ENCODE measurements around the gene MAGEA4.

DNA sequence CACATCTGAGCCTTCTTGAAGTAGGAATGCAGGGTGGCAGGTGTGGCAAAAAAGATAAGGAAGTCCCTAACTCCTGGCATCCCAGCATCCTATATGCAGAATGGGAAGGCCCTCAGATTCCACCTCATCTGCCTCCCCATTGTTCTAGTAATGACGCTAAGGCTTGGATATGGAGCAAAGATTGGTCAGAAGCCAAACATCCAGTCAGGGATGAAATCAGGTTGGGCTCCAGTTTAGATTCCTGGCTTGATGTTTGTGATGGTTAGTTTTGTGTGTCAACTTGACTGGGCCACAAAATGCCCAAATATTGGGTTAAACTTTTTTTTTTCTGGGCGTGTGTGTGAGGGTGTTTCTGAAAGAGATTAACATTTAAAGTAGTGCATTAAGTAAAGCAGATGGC, 39.6 kb upstream of the MAGEA4 start:
- TF ChIP-seq EZH2 (IDR thresholded peaks at IDR 0.05; ENCODE audit: low read depth) = no peak
- TF ChIP-seq, protein P1, sequence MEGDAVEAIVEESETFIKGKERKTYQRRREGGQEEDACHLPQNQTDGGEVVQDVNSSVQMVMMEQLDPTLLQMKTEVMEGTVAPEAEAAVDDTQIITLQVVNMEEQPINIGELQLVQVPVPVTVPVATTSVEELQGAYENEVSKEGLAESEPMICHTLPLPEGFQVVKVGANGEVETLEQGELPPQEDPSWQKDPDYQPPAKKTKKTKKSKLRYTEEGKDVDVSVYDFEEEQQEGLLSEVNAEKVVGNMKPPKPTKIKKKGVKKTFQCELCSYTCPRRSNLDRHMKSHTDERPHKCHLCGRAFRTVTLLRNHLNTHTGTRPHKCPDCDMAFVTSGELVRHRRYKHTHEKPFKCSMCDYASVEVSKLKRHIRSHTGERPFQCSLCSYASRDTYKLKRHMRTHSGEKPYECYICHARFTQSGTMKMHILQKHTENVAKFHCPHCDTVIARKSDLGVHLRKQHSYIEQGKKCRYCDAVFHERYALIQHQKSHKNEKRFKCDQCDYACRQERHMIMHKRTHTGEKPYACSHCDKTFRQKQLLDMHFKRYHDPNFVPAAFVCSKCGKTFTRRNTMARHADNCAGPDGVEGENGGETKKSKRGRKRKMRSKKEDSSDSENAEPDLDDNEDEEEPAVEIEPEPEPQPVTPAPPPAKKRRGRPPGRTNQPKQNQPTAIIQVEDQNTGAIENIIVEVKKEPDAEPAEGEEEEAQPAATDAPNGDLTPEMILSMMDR (conservative IDR thresholded peaks at IDR 0.05) = no peak
